DND-41 (cell line): ENCODE measurements around the gene MAP3K10.

Experiments
- CTCF ChIP-seq: IDR thresholded peaks from 2 replicates; pipeline ENCODE4 v1.5.1; 2012; ENCODE audit warnings: borderline replicate concordance, low read length, moderate library complexity, mild to moderate bottlenecking; ENCODE audit not compliant: poor library complexity, severe bottlenecking; ENCODE audit errors: extremely low read depth
- EZH2 ChIP-seq: IDR thresholded peaks from 3 replicates; pipeline ENCODE4 v1.6.1; 2012; ENCODE audit warnings: borderline replicate concordance, low read depth, mild to moderate bottlenecking, moderate library complexity, low read length, inconsistent platforms; ENCODE audit not compliant: severe bottlenecking

DNA sequence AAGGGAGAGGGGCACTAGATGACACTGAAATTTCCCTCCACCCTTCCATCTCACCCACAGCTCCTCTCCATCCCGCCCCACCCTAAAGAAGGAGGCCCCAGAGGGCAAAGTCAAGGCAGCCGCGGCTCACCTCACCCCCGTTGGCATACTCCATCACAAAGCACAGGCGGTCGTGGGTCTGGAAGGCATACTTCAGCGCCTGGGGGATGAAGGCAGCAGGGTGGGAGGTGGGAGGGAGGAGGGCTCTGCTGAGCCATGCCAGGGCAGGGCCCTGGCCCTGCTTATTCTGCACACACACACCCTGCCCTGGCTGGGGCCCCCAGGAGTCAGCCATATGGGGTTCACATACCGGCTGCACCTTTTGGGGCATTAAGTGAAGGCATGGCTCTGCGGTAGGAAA lies 47.5 kb downstream of the MAP3K10 start:
- TF ChIP-seq CTCF: no peak
- no peak for TF ChIP-seq EZH2
